B cell (primary cell): ENCODE results near the gene MICAL3. TPM values are rescaled to one million over a fixed set of nuclear protein-coding genes. Genes with fewer than 3 reads are reported as not detected.

Experiments used
- ATAC-seq: fragments of 200-7000 bp; cut with Tn5 transposase; one replicate; pipeline ENCODE4 v1.10.0; 2021; ENCODE audit warnings: low read depth, mild to moderate bottlenecking, moderate number of reproducible peaks, moderate library complexity
- CTCF ChIA-PET: fragments of 350-600 bp; sonication (Branson Sonifier 250); formaldehyde crosslinking; loops from one replicate; lab custom pipeline; 2021; ENCODE audit warnings: antibody characterized with exemption, inconsistent platforms; lab: Charles Lee
- POLR2A ChIA-PET: fragments of 350-600 bp; sonication (Branson Sonifier 250); formaldehyde crosslinking; loops from one replicate; lab custom pipeline; 2021; ENCODE audit warnings: antibody characterized with exemption; lab: Charles Lee
- DNase-seq: peaks from one replicate; pipeline ENCODE4 v3.0.0; 2013
- H2AFZ ChIP-seq: 2 replicates; pipeline ENCODE4 v1.6.1; 2012; ENCODE audit warnings: mild to moderate bottlenecking, low read depth, low read length; ENCODE audit not compliant: insufficient read depth, poor library complexity, severe bottlenecking
- H3K27ac ChIP-seq, 2 donors: 1 replicate in 1 of 2; 2 replicates in 1 of 2; pipeline ENCODE4 v1.5.1; 2012 to 2013; ENCODE audit warnings: low read length in 2 of 2, mild to moderate bottlenecking in 2 of 2, moderate library complexity in 1 of 2
- H3K27me3 ChIP-seq, 4 experiments: fragments of 200-600 bp in 1 of 4; sonication (generic) in 1 of 4; replicated peaks in 1 of 4; 1 replicate in 2 of 4; 2 replicates in 2 of 4; pipeline versions ENCODE4 v1.6.1 to v1.7.0; 2013 to 2016; ENCODE audit warnings: low read length in 3 of 4, mild to moderate bottlenecking in 2 of 4, mixed read lengths in 1 of 4, moderate library complexity in 1 of 4; ENCODE audit not compliant: insufficient read depth in 4 of 4, control insufficient read depth in 3 of 4; ENCODE audit errors: control extremely low read depth in 1 of 4
- H3K36me3 ChIP-seq, 2 experiments: replicated peaks in 1 of 2; 1 replicate in 1 of 2; 2 replicates in 1 of 2; pipeline versions ENCODE4 v1.6.1 to v1.7.1; 2013; ENCODE audit warnings: low read length in 1 of 2; ENCODE audit not compliant: insufficient read depth in 2 of 2, control insufficient read depth in 1 of 2; ENCODE audit errors: control extremely low read depth in 1 of 2, extremely low read depth in 1 of 2
- H3K4me1 ChIP-seq, 2 donors: fragments of 200-600 bp in 1 of 2; sonication (generic) in 1 of 2; 1 replicate in 1 of 2; 2 replicates in 1 of 2; pipeline versions ENCODE4 v1.5.1 to v1.6.1; 2013 to 2017; ENCODE audit warnings: low read length in 2 of 2; ENCODE audit not compliant: control insufficient read depth in 2 of 2, insufficient read depth in 2 of 2
- H3K4me2 ChIP-seq: replicated peaks from 2 replicates; pipeline ENCODE3; 2012; ENCODE audit warnings: mild to moderate bottlenecking, low read depth, low read length; ENCODE audit not compliant: poor library complexity, severe bottlenecking
- H3K4me3 ChIP-seq, 5 experiments: fragments of 200-600 bp in 1 of 5; sonication (generic) in 1 of 5; 1 replicate in 3 of 5; 2 replicates in 2 of 5; pipeline versions ENCODE4 v1.5.1 to v1.7.0; 2011 to 2016; ENCODE audit warnings: low read length in 4 of 5, mild to moderate bottlenecking in 4 of 5, low read depth in 2 of 5, control low read depth in 1 of 5, moderate library complexity in 1 of 5; ENCODE audit not compliant: insufficient read depth in 1 of 5; ENCODE audit errors: control extremely low read depth in 1 of 5, extremely low read depth in 1 of 5
- H3K79me2 ChIP-seq: fragments of 200-600 bp; sonication (generic); one replicate; pipeline ENCODE4 v1.6.0; 2016; ENCODE audit warnings: low read length; ENCODE audit not compliant: control insufficient read depth, insufficient read depth
- H3K9ac ChIP-seq: fragments of 200-600 bp; sonication (generic); 2 replicates; pipeline ENCODE4 v1.6.1; 2017; ENCODE audit warnings: mild to moderate bottlenecking, low read length, moderate library complexity
- H3K9me3 ChIP-seq, 3 donors: one replicate each; pipeline versions ENCODE4 v1.6.1 to v1.7.1; 2013; ENCODE audit warnings: low read length in 2 of 3; ENCODE audit not compliant: control insufficient read depth in 2 of 3, insufficient read depth in 1 of 3; ENCODE audit errors: control extremely low read depth in 1 of 3
- H4K20me1 ChIP-seq: 2 replicates; pipeline ENCODE4 v1.6.0; 2012; ENCODE audit warnings: mild to moderate bottlenecking, low read length; ENCODE audit not compliant: insufficient read depth, control insufficient read depth, poor library complexity, severe bottlenecking
- H3K27ac Mint-ChIP-seq: one replicate; pipeline ENCODE4 v1.8.0; 2021; ENCODE audit warnings: mixed read lengths
- H3K27me3 Mint-ChIP-seq: one replicate; pipeline ENCODE4 v1.8.0; 2021; ENCODE audit warnings: mixed read lengths
- H3K4me1 Mint-ChIP-seq: one replicate; pipeline ENCODE4 v1.8.0; 2021; ENCODE audit warnings: mixed read lengths
- H3K4me3 Mint-ChIP-seq: one replicate; pipeline ENCODE4 v1.8.0; 2021; ENCODE audit warnings: mixed read lengths
- H3K9me3 Mint-ChIP-seq: one replicate; pipeline ENCODE4 v1.8.0; 2022; ENCODE audit warnings: mixed read lengths; ENCODE audit not compliant: insufficient read depth
- EZH2 ChIP-seq: IDR thresholded peaks from 2 replicates; pipeline ENCODE4 v1.6.1; 2012; ENCODE audit warnings: borderline replicate concordance, low read depth, mild to moderate bottlenecking, moderate library complexity, low read length; ENCODE audit not compliant: insufficient read depth, poor library complexity, severe bottlenecking
- WGBS: methylation state at CpG from one replicate; pipeline ENCODE4 v1.1.5; 2013; ENCODE audit warnings: missing lambda C conversion rate; ENCODE audit not compliant: insufficient coverage; 5-methylcytosine and 5-hydroxymethylcytosine counted together
- intact Hi-C: fragments of 100-400 bp; cut with micrococcal nuclease; formaldehyde crosslinking; loops from one replicate; pipeline ENCODE4 v1.10.0; 2022
- polyA plus RNA-seq: library from polyadenylated mRNA; depleted of rRNA; stranded (reverse); fragments of >200 nt; gene quantifications from 2 replicates; pipeline ENCODE4 v1.2.3, GENCODE V29; 2012
- total RNA-seq, 2 donors: library from RNA; stranded (reverse); fragments of 120-200 nt in 1 of 2; gene quantifications; 1 replicate in 1 of 2; 2 replicates in 1 of 2; pipeline versions ENCODE4 v1.2.3 to v1.2.4, GENCODE V29; 2013 to 2022
- TF ChIP-seq, protein P1 (sequence below): fragments of 200-600 bp; IDR thresholded peaks from one replicate; pipeline ENCODE4 v1.8.0; 2022; ENCODE audit warnings: antibody characterized with exemption, mild to moderate bottlenecking

MICAL3 gene
- total and polyA plus RNA-seq, 2 donors (not counting 1 experiment from before 2014, with no cell fraction given): 50.5 to 253 TPM

- WGBS: under 1% methylated on average over 49 of the region's 64 CpGs
- peak within 1 kb of the TSS; percentile 99 for H3K4me2 ChIP-seq
- Mint-ChIP-seq H3K4me1 (peaks cover 78% of the 10 kb centered on the region), H3K4me3 (peak within 1 kb of the TSS; percentile 87), H3K9me3 (no peaks in the 10 kb centered on the region), H3K27ac (peak within 1 kb of the TSS; percentile 93), H3K27me3 (no peaks in the 10 kb centered on the region)
- intact Hi-C loops: loop anchor here (5.0 kb wide), 1 partner anchor 228 kb away; no protein-coding TSS in a partner anchor
- no peak for TF ChIP-seq EZH2
- DNase-seq (peak; percentile 87), ATAC-seq (peak; percentile 63)
- H3K36me3 ChIP-seq: peaks cover 0 to under 1% of the 10 kb centered on the region in 2 experiments
- peaks cover 68 to 88% of the 10 kb centered on the region in 2 donors for H3K4me1 ChIP-seq
- H3K27ac ChIP-seq: peak within 1 kb of the TSS; percentile 82 to 97
- CTCF ChIA-PET: interaction anchor here (1.1 to 6.6 kb wide), 4 partner anchors 11 to 30 kb away, joined by 3 to 73 read pairs (median 8); no protein-coding TSS in a partner anchor
- no peaks in the 10 kb centered on the region for H3K9me3 ChIP-seq
- H3K27me3 ChIP-seq: no peaks in the 10 kb centered on the region
- peaks cover 17% of the 10 kb centered on the region for H4K20me1 ChIP-seq
- peak within 1 kb of the TSS; percentile 23 to 78 (median 62) for H3K4me3 ChIP-seq
- peak within 1 kb of the TSS; percentile 73 for H2AFZ ChIP-seq
- H3K9ac ChIP-seq: peak within 1 kb of the TSS; percentile 74
- POLR2A ChIA-PET: interaction anchor here (1.4 to 3.9 kb wide), 2 partner anchors 12 to 17 kb away, joined by 4 to 14 read pairs; no protein-coding TSS in a partner anchor
- peaks cover 51% of the 10 kb centered on the region for H3K79me2 ChIP-seq
Observed at GRCh38 chr22:17774206-17774925, 250.0 kb downstream of the MICAL3 start, which contains the start of gene BID. BID (minus strand) TSS chr22:17774469; CDS start chr22:17750116, 24,353 bp downstream.

GRCh38 chr22:17773606-17774205 lies 250.7 kb downstream of the MICAL3 start:
- TF ChIP-seq, protein P1, sequence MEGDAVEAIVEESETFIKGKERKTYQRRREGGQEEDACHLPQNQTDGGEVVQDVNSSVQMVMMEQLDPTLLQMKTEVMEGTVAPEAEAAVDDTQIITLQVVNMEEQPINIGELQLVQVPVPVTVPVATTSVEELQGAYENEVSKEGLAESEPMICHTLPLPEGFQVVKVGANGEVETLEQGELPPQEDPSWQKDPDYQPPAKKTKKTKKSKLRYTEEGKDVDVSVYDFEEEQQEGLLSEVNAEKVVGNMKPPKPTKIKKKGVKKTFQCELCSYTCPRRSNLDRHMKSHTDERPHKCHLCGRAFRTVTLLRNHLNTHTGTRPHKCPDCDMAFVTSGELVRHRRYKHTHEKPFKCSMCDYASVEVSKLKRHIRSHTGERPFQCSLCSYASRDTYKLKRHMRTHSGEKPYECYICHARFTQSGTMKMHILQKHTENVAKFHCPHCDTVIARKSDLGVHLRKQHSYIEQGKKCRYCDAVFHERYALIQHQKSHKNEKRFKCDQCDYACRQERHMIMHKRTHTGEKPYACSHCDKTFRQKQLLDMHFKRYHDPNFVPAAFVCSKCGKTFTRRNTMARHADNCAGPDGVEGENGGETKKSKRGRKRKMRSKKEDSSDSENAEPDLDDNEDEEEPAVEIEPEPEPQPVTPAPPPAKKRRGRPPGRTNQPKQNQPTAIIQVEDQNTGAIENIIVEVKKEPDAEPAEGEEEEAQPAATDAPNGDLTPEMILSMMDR: no peak
- no peak for TF ChIP-seq EZH2
- H3K9me3 Mint-ChIP-seq: no peaks in the 10 kb centered on the region
- peak overlapping the region; percentile 87 for H3K4me3 Mint-ChIP-seq
- intact Hi-C loops: loop anchor here (1.0 to 5.0 kb wide), 3 partner anchors 8 to 229 kb away; partner anchors contain the start of gene BCL2L13
- WGBS: under 1% methylated on average over 32 of the region's 47 CpGs
- Histone ChIP-seq H3K36me3 (peaks cover 0 to 3% of the 10 kb centered on the region in 2 experiments), H3K79me2 (peaks cover 49% of the 10 kb centered on the region), H2AFZ (peak overlapping the region; percentile 73), H3K27ac (peak overlapping the region; percentile 57 to 86), H3K9me3 (no peaks in the 10 kb centered on the region), H4K20me1 (peaks cover 19% of the 10 kb centered on the region), H3K4me1 (peaks cover 61 to 86% of the 10 kb centered on the region in 2 donors), H3K27me3 (no peaks in the 10 kb centered on the region), H3K4me3 (peak overlapping the region; percentile 2 to 78 (median 62)), H3K9ac (peak overlapping the region; percentile 74), H3K4me2 (peak overlapping the region; percentile 99)
- no peaks in the 10 kb centered on the region for H3K27me3 Mint-ChIP-seq
- peak; percentile 73 for DNase-seq
- CTCF ChIA-PET: interaction anchor here (0.5 to 6.6 kb wide), 7 partner anchors 11 to 38 kb away, joined by 3 to 73 read pairs (median 3); no protein-coding TSS in a partner anchor
- peaks cover 73% of the 10 kb centered on the region for H3K4me1 Mint-ChIP-seq
- POLR2A ChIA-PET: interaction anchor here (0.5 to 3.9 kb wide), 5 partner anchors 8 to 31 kb away, joined by 3 to 14 read pairs (median 9); no protein-coding TSS in a partner anchor
- H3K27ac Mint-ChIP-seq: peak overlapping the region; percentile 93
- ATAC-seq: peak; percentile 35
